Measurements from ENCODE around the gene RASL11A.
"Not testable (repeated sequence)": the region's sequence is repeated elsewhere in the genome, so short reads cannot be mapped to it uniquely, and the experiment has no call there.

Gene RASL11A

DNA sequence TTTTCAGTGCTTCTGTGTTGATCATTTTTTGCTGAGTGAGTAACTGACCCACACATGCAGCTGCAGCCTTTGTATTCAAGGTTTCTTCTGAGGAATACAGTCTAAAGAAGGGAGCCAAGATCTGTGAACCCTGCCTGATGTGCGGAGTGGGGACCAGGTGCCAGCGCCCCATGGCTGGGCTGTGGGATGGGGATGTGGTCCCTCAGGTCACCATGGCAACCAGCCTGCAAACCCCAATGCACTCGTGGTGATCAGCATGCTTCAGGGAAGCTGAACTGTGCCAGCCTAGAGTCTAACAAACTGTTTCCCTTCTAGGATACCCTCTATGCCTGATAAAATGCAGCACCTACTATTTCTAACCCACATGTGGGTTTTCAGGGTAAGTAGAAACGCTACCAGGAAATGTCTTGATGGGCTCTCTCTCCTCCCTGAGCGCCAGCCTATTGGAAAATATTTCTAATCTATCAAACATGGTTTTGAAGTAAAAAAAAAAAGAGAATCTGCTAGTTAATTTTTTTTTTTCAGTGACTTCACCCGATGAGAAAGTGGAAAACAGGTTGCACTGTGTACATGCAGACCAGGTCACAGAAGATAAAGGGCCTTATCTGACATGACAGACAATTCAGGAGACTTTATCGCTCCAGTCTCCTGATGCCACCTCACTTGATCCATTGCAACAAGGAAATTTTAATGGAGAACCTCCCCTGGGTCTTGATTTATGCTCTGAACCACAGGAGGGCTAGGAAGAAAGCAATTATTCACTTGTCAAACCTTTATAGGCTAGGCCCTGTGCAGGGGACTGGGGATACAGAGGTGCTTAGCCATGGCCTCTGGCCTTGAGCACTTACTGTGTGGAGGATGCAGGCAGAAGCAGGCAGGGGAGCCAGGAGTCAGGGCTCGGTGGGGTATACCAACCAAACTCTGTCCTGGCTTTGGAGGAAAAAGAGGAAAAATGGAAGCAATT, 51.1 kb downstream of the RASL11A start:
- FAIRE-seq (no peak), DNase-seq (ENCODE audit: insufficient read length, low spot score) (no peak)
- TF ChIP-seq POLR2A (IDR thresholded peaks at IDR 0.05; ENCODE audit: low read depth, low read length) = no peak

DNA sequence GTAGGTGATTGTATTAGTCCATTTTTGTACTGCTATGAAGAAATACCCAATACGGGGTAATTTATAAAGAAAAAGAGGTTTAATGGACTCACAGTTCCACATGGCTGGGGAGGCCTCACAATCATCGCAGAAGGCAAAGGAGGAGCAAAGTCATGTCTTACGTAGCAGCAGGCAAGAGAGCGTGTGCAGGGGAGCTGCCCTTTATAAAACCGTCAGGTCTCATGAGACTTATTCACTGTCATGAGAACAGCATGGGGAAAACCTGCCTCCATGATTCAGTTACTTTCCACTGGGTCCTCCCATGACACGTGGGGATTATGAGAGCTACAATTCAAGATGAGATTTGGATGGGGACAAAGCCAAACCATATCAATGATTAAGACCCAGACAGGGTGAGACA, 51.8 kb downstream of the RASL11A start:
- FAIRE-seq; DNase-seq (ENCODE audit: insufficient read length, low spot score): not testable (repeated sequence)

Measured in H54 (cell line).